Measurements from ENCODE around the gene CHAC1.
A peak's percentile ranks its signal among the peaks of the same experiment; 100 is the strongest.
"Not testable (repeated sequence)": the region's sequence is repeated elsewhere in the genome, so short reads cannot be mapped to it uniquely, and the experiment has no call there.

The CHAC1 gene

DNA sequence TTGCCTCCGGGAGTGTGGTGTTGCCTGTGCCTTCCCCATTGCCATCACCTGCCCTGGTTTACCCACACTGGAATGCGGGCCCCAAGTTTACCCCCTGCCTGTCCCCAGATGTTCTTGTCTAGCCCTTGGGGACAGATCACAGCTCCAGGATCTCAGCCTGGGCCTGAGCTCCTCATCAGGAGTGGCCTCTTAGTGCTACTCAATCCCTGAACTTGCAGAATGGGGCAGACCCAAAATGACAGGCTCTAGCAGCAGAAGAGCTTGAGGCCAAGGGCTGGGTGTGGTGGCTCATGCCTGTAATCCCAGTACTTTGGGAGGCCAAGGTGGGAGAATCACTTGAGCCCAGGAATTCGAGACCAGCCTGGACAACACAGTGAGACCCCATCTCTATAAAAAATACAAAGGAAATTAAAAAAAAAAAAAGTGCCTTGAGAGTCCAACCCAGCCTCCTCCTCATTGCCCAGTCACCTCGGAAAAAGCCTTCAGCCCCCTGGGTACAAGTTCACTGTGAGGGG, 3.8 kb downstream of the CHAC1 start:
- no peak for DNase-seq (ENCODE audit: low spot score)

DNA sequence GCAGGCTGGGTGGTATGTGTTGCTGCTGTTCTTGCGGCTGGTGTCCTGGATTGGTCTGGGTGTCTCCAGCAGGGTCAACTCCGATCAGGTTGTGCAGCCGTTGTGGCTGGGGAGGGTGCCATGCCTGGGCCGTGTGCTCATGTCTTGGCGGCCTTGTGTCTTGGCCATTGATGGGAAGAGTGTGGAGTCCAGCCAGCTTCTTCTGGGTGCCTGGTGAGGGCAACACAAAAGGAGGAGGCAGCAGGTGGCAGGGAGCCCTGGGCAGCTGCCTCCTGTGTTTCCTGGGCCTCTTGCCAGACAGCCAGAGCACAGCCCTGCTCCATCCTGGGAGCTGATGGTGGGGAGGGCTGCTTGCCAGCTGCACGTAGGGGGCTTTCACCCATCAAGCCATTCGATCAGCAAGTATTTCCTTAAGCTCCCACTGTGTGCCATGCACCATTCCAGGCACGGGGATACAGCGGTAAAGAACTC, 4.3 kb downstream of the CHAC1 start:
- no peak for DNase-seq (ENCODE audit: low spot score)

DNA sequence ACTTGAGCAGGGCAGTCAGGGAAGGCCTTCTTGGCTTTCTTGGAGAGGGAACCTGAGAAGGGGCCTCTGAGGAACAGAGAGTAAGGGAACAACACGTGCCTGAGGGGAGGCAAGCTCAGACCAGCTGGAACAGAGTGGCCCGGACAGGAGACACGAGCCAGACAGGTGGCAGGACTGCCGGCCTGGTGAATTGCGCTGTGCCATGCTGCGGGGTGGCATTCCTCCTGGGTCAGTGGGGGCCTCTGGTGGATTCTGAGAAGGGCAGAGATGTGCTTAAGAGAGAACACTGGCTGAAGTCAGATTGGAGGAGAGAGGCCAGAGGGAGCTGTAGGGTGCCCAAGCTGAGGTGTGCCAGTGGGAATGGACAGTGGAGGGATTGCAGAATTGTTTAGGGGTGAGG, 4.9 kb downstream of the CHAC1 start:
- no peak for DNase-seq (ENCODE audit: low spot score)

DNA sequence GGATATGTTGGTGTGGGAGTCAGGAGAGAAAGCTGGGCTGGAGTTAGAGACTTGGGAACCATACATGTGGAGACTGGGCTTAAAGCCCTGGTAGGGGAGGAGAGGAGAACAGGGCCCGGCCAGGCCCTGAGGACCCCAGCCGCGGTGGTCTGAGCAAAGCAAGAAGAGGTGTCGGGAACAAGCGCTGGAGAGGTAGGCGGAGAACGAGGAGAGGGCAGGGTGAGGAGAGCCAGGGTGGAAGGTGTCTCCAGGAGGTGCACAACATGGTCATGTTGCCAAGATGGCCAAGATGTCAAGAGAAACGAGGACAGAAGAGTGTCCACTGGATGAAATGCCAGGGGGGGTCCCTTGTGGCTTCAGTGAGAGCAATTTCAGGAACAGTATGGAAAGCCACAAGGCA, 5.5 kb downstream of the CHAC1 start:
- no peak for DNase-seq (ENCODE audit: low spot score)

DNA sequence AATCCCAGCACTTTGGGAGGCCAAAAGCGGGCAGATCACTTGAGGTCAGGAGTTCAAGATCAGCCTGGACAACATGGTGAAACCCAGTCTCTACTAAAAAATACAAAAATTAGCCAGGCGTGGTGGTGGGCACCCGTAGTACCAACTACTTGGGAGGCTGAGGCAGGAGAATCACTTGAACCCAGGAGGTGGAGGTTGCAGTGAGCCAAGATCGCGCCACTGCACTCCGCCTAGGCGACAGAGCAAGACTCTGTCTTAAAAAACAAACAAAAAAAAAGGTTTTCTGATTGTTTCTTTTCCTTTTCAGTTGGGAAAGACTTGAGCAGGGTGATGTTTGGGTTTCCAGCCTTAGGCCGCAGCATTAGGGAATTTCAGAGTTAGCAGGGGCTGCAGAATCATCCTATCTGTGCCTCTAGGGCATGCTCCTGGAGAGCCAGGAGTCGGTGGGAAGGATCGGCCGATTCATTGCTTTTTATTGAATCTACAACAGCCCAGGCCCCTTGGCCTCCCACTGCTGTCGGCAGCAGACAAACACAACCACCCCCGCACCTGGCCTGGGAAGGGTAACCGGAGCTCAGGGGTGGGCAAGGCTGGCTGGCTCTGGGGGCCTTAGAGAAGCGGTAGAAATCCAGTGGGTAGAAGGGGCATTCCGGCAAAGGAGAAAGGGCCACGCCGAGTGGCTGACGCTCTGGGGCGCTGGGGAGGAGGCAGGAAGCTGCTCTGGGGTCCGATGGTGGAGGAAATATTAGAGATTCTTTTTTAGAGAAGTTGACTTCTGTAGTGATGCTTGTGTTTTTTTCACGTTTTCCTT, 6.3 kb downstream of the CHAC1 start:
- DNase-seq (ENCODE audit: low spot score) = peak; percentile 41

DNA sequence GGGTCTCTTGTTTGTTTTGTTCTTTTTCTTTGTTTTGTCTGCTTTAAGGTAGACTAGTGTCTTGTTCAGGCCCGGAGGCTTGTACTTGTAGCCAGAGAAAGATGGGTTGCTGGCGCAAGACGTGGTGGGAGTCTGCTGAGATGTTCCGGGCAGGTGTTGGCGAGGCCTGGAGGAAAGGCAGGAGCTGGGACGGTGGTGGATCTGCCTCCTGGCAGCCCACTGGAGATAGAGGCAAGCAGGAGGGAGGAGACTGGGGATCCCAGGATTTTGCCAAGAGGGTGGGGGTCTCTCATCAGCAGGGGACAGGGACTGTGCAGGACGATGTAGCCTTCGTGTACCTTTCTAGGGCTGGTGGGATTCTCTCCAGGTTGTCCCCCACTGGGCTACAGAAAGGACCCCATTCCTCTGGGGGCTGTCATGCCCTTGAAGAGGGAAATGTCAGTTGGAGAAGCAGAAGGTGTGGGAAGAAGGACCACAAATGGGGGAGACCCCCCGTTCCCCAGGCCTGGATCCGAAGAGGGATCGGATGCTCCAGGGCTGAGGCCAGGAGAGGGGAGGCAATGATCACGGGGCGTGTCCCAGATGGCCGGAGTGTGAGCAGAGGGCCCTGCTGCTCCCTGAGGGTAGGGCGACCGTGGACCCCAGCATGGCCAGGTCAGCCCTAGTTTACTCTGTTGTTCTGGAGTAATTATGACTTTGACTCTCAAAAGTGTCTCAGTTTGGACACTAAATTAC, 7.0 kb downstream of the CHAC1 start:
- no peak for DNase-seq (ENCODE audit: low spot score)

DNA sequence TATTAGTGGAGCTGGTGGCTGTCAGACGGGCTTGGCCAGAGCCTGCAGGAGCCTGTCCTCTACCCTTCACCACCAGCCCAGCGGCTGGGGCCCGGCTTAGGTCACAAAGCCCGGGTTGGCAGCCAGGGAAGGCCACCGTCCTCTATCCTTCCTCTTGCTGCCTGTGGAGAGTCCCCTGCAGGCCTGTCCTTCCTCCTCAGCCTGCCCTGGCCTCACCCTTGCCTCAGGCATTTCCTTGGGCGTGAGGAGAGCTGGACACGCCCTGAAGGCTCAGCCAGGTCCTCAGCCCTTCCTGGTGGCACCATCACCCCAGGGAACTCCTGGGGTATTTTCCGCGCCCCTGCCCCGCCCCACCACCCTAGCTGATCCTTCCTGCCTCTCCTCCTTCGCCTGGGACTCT, 7.7 kb downstream of the CHAC1 start:
- DNase-seq (ENCODE audit: low spot score) = no peak

DNA sequence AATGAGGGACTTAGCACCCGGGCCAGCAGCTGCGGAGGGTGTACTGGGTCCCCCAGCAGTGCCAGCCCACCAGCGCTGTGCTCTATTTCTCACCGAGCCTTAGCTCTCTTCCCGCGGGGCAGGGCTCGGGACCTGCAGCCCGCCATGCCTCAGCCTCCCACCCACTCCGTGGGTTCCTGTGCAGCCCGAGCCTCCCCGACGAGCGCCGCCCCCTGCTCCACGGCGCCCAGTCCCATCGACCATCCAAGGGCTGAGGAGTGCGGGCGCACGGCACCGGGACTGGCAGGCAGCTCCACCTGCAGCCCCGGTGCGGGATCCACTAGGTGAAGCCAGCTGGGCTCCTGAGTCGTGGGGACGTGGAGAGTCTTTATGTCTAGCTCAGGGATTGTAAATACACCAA, 8.5 kb downstream of the CHAC1 start:
- DNase-seq (ENCODE audit: low spot score) = not testable (repeated sequence)

DNA sequence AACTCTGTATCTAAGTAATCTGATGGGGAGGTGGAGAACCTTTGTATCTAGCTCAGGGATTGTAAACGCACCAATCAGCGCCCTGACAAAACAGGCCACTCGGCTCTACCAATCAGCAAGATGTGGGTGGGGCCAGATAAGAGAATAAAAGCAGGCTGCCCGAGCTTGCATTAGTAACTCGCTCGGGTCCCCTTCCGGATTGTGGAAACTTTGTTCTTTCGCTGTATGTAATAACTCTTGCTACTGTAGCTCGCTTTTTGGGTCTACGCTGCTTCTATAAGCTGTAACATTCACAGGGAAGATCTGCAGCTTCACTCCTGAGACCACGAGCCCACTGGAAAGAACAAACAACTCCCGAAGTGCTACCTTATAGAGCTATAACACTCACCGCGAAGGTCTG, 9.0 kb downstream of the CHAC1 start:
- not testable (repeated sequence) for DNase-seq (ENCODE audit: low spot score)

DNA sequence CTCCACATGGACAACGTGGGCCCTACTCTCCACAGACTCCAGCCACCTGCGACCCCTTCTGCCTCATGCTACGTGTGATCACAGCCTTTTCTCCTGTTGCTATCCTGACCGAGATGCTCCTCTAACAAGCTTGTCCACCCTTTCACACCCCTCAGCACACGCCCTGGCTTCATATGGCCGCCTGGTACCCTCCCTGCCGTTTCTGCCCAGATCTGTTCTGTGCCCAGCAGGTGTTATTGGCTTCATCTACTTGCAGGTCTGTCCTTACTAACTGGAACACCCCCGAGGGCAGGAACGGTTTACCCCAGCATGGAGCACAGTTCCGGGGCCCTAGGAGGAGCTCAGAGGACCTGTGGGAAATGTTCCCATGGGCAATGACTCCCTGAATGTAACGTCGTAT, 9.9 kb downstream of the CHAC1 start:
- no peak for DNase-seq (ENCODE audit: low spot score)

DNA sequence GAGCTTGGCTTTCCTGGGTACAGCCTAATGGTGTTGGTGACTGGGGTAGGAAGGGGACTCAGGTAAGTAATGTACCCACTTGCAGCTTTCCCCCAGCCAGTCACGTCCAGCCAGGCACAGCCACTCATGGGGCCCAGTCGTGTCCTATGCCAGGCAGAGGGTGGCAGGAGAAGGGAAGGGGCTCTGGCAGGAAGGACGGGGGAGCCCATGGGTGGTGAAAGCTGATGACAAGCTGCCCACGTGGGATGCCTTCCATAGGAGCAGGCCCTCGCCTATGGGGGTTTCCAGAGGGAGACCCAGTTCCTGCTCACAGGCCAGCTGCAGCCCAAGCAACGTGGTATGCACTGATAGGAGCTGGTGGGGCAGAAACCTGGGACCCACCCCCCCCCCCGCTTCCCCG, 10.7 kb downstream of the CHAC1 start:
- DNase-seq (ENCODE audit: low spot score) = no peak

DNA sequence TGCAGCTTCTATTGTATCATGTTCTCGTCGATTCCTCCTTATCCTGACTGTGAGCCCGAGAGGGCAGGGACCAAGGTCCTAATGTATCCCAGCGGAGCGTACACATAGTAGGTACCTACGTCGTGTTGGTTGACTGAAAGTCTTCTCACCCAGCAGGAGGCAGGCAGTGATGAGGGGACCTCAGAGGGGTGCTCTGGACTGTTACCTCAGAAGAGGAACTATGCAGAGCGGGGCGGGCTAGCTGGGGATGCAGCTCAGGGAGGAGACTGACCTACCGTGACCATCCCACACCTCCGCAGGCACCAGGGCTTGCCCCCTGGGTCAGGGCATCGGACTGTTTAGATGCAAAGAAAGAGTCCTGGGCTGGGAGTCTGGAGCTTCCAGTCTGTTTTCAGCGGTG, 11.4 kb downstream of the CHAC1 start:
- DNase-seq (ENCODE audit: low spot score) = no peak

DNA sequence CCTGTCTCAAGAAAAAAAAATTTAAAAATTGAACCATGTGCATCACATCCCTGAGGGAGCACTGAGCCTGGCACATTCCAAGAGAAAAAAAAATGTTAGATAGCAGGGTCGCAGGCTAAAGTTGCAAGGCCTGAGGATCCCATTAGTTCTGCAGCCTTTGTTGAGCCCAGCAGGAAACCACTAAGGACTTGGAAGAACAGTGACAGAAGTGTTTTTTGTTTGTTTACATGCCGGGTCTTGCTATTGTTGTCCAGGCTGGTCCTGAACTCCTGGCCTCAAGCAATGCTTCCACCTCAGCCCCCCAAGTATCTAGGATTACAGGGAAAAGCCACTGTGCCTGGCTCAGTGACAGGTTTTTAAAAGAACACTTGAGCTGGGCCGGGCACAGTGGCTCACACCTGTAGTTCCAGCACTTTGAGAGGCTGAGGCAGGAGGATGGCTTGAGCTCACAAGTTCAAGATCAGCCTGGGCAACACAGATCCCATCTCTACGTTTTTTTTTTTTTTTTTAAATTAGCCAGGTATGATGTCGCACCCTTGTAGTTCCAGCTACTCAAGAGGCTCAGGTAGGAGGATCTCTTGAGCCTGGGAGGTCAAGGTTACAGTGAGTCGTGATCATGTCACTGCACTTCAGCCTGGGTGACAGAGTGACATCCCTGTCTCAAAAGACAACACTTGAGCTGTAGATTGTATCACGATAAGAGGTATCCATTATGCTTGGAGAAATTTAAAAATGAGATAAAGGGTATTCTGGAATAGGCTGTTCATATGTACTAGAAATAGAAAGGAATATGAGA, 15.2 kb downstream of the CHAC1 start:
- DNase-seq (ENCODE audit: low spot score) = no peak

DNA sequence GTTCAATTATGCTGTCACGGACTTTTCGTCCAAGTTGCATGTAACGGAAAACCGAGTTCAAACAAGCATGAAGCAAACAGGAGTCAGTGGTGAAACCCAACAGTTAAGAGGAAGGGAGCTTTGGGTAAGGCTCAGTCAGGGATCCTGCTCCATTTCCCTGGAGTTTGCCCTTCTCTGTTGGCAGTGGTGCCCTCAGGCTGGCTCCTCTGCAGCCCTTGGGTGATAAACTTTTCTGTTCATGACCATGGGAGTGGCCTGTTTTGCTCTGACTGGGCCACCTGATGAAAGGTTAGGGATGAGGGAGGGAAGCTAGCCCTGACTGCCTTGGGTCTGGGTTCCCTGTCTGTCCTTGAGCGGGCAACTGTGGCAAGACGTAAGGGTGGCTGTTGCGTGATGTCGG, 16.1 kb downstream of the CHAC1 start:
- no peak for DNase-seq (ENCODE audit: low spot score)

DNA sequence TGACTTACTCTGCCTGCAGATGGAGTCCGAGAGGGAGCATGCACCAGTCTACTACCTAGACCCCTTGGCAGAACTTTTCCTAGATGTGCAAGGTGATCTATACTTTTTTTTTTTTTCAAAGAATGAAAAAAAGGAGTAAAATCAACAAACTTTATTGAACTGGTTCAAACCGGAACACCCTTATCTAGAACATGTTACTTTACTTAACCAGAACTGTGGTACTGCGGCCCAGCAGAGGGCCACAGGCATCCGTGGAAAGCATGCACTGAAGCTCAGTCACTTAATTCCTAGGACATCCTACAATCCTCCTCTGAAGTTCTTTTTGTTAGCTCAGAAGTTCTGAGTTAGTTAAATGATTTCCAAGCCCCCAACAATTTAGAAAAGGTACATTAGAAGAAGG, 21.6 kb downstream of the CHAC1 start:
- DNase-seq (ENCODE audit: low spot score) = no peak

DNA sequence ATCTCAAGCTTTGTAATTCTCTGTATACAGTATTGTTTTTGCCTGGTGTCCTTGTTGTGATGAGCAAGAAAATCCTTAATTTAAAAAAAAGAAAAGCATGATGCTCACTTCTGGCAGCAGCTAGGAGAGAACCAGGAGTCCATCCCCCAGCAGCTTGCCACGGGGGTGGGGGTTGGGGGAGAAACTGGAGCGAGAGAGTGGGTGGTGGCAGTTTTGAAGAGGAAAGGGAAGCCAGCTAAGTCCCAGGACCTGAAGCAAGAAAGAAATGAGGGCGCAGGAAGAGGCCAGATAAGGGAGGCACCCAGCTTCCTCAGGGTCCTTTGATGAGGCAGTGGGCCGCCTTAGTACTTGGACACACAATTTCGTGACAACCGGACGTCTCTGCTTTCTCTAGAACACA, 23.5 kb downstream of the CHAC1 start:
- no peak for DNase-seq (ENCODE audit: low spot score)

DNA sequence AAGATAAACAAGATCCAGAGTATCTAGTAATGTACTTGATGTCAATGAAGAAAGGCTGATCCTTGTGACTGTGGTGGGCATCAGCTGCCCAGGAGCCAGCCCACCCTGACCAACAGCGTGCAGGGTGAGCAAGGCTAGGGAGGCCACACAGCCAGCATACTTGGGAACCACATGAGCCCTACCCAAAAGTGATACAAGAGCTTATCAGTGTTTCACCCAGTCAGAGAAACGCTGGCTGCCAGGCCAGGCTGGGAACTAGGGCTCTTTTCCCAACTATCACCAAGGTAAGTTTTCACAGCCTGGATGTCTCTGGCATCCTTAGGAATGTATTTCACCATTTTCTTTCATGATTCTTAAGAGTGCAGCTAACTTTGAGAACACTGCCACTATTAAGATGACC, 24.9 kb downstream of the CHAC1 start:
- no peak for DNase-seq (ENCODE audit: low spot score)

DNA sequence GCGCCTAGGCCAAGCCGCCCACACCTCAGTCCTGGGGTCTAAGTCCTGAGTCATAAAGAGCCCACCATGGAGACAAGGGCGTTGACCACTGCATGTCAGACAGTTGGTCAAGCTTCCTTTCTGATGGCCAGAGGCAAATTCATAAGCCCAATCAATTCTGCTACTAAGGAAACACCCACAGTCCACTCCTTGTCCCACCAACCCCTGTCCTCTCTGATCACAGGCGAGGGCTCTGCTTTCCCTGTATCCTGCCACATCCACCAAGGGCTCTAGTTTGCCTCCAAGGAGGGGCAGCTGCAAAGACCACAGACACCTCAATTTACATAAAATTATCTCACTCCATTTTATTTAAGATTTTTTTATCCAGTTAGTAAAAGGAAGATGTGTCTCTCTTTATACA, 25.3 kb downstream of the CHAC1 start:
- DNase-seq (ENCODE audit: low spot score) = no peak

DNA sequence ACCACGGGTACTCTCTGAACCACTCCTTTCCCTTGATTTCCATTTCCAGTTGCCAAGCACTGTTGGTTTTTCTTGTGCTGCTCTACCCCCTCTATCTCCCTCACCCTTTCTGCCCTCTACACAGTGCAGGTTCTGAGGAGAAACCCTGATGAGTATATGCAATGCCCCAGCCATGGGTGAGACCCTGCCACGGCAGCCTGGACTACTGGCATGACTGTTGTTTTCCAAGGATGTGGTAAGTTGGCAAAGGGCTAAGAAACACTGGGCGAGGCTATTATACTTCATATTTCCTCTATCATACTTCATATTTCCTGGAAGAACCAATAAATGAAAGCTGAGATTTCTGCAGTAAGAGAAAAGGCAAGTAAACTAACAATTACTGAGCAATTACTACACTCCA, 27.9 kb downstream of the CHAC1 start:
- DNase-seq (ENCODE audit: low spot score) = no peak

DNA sequence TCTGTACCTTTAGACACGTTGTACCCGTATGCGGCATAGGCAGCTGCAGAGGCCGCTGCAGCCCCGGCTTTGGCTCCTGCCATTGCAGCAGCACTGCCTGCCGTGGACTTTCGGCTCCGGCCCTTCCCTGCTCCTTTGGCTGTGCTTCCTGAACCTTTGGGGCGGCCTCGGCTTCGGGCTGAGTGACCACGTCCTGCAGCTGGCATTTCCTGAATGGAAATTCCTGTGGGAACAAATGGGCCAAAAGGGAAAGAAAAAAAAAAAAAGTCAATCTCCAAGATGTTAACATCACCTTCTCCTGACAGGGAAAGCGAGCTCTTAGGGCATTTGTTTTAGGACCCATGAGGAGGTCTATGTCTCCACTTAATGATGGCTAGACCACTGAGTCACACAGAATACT, 29.6 kb downstream of the CHAC1 start:
- DNase-seq (ENCODE audit: low spot score) = no peak

DNA sequence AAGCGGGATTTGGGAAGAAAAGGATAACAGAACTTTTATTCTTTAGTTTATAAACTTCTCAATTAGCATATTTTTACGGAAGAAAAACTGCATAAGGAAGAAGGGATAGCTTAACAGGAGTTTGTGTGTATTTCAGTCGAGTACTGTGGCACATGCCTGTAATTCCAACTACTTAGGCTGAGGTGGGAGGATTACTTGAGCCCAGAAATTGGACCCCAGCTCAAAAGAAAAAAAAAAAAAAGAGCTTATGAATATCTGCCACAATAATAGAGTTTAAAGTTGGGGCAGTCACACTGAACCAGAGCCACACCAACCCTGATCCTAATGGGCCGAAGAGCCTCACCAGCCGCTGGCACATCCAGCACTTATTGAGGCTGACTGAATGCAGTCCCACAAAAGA, 31.1 kb downstream of the CHAC1 start:
- DNase-seq (ENCODE audit: low spot score) = no peak

DNA sequence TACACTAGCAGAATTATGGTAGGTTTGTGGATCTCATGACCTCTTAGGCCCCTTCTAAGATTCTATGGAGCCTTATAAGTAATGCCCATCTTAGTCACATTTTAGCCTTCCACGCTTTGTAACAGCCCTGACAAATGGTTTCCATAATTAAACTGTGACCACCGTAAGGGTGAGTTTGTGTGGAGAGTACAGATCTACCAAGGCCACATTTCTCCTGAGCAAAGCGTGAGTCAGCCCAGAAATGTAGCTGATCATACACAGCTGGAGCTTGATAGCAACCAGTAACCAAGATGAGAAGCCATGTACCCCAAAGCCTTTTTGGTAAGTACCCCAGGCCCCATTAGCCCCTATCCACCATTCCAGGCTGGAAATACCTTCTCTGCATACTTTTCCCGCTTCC, 31.7 kb downstream of the CHAC1 start:
- no peak for DNase-seq (ENCODE audit: low spot score)
